RWPE1 (cell line): ENCODE measurements around the gene MRPS18B.

Source experiments
- CTCF ChIA-PET: fragments of 350-600 bp; sonication (Branson Sonifier 250); formaldehyde crosslinking; extraction: SDS; loops from one replicate; lab custom pipeline; 2021; lab: Yijun Ruan, JAX
- POLR2A ChIA-PET: fragments of 400-600 bp; formaldehyde crosslinking; extraction: SDS; loops from one replicate; lab custom pipeline; 2020; ENCODE audit warnings: antibody characterized with exemption; ENCODE audit not compliant: low non-redundant PET; lab: Yijun Ruan, JAX
- DNase-seq: peaks from one replicate; pipeline ENCODE4 v3.0.0; 2012; ENCODE audit warnings: low spot score
- H3K27ac ChIP-seq: fragments of 450-650 bp; 2 replicates; pipeline ENCODE4 v1.5.1; 2017
- CTCF ChIP-seq: fragments of 450-650 bp; conservative IDR thresholded peaks from 2 replicates; pipeline ENCODE4 v1.5.1; 2017; ENCODE audit warnings: low read depth, mild to moderate bottlenecking

The MRPS18B gene

DNA sequence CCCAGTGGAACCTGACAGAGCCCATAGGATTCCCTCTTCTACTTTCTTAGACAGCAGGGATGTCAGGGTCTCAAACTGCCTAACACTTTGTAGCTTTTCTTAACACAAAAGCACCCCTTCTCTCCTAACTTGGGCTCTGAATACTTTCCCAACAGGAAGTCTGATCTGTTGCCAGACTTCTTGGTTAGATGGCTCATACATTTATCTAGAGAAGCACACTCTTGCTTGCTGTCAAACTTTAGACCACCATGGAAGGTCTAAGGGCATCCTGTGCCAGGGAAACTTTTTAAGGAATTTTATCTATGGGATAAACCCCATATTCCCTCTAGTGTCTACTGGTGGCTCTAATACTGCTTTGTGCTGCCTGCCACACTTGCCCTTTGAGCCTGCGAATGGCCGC lies 26.0 kb downstream of the MRPS18B start:
- no peak for TF ChIP-seq CTCF
- ChIA-PET POLR2A (no interaction called here), CTCF (no interaction called here)
- no peak overlapping the region for H3K27ac ChIP-seq
- DNase-seq = no peak

DNA sequence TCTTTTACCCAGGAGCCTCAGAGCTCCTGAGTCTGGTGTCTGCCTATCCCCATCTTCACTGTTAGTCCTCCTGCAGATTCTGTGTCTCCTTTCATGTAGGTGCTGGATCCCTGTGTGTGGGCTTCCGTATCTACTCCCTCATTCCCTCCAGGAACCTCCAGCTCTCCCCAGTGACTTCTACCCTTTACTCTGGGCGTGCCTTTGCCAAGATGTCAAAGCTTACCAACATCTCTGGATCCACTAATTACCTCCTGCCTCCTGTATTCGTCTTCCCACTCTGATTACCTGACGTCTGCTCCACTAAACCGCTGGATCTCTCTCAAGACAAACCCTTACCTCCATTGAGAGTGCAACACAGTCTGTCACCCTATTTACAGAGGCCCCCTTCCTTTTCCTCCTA lies 27.1 kb downstream of the MRPS18B start:
- ChIA-PET CTCF (no interaction called here), POLR2A (no interaction called here)
- no peak for DNase-seq
- TF ChIP-seq CTCF = no peak
- no peak overlapping the region for H3K27ac ChIP-seq

DNA sequence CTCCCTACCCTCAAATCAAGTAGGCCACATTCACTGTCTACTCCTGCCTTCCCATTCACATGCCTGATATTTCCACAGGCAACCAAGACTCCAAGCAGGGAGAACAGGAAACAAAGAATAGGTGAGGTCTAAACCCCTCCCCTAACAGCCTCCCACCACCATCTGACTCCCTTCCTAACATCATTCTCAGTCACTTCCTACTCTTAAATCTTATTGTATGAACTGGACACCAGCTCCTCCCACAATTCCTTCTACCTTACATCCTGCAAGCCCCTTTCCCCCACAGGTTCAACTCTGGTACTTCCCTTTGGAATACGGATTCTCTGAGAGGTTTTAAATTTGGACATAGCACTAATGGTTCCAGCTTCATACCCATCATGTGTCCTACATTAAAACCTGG lies 28.3 kb downstream of the MRPS18B start:
- ChIA-PET CTCF (interaction anchor here (0.6 to 1.0 kb wide), 3 partner anchors 11 to 76 kb away, joined by 3 to 4 read pairs (median 3); no protein-coding TSS in a partner anchor), POLR2A (interaction anchor here (1.1 kb wide), 1 partner anchor 32 kb away, joined by 3 read pairs; no protein-coding TSS in a partner anchor)
- no peak for DNase-seq
- no peak for TF ChIP-seq CTCF
- peak overlapping the region; percentile 91; the same call in 1 of the 2 replicates for H3K27ac ChIP-seq

GRCh38 chr6:30646450-30647241 lies 29.0 kb downstream of the MRPS18B start, which contains the start of gene C6orf136:
TSS of gene C6orf136 (plus strand) at chr6:30647133. CDS start at chr6:30647232, 99 bp downstream.
- peak; percentile 97 for DNase-seq
- ChIA-PET CTCF (interaction anchor here (0.6 to 1.0 kb wide), 4 partner anchors 10 to 79 kb away, joined by 3 to 5 read pairs (median 4); no protein-coding TSS in a partner anchor), POLR2A (interaction anchor here (0.6 to 1.1 kb wide), 4 partner anchors 13 to 300 kb away, joined by 3 to 4 read pairs (median 4); no protein-coding TSS in a partner anchor)
- H3K27ac ChIP-seq = peak within 1 kb of the TSS; percentile 91
- no peak for TF ChIP-seq CTCF

- POLR2A ChIA-PET = no interaction called here
- CTCF ChIA-PET = interaction anchor here (0.9 kb wide), 1 partner anchor 80 kb away, joined by 5 read pairs; no protein-coding TSS in a partner anchor
These were observed 29.8 kb downstream of the MRPS18B start for GRCh38 chr6:30647242-30648116.

More at GRCh38 chr6:30647242-30648116, 29.8 kb downstream of the MRPS18B start:
- TF ChIP-seq CTCF = no peak
- peak overlapping the region; percentile 91 for H3K27ac ChIP-seq
- DNase-seq = peak; percentile 50
